PC-3 (cell line): ENCODE data around the gene ARVCF.

Source experiments
- EZH2 ChIP-seq: fragments of 300-600 bp; sonication (generic); IDR thresholded peaks from one replicate; pipeline ENCODE4 v1.6.1; 2017; ENCODE audit warnings: antibody characterized with exemption, mild to moderate bottlenecking, low read length; ENCODE audit not compliant: unreplicated experiment
- EZH2phosphoT487 ChIP-seq: fragments of 300-600 bp; sonication (generic); IDR thresholded peaks from 2 replicates; pipeline ENCODE4 v1.6.1; 2018; ENCODE audit warnings: mild to moderate bottlenecking, antibody characterized with exemption, low read length, borderline replicate concordance
- TF ChIP-seq, protein P1 (sequence below): fragments of 300-600 bp; sonication (generic); conservative IDR thresholded peaks from 2 replicates; pipeline ENCODE4 v1.5.1; 2017; ENCODE audit warnings: antibody characterized with exemption, low read depth, mild to moderate bottlenecking, low read length

DNA sequence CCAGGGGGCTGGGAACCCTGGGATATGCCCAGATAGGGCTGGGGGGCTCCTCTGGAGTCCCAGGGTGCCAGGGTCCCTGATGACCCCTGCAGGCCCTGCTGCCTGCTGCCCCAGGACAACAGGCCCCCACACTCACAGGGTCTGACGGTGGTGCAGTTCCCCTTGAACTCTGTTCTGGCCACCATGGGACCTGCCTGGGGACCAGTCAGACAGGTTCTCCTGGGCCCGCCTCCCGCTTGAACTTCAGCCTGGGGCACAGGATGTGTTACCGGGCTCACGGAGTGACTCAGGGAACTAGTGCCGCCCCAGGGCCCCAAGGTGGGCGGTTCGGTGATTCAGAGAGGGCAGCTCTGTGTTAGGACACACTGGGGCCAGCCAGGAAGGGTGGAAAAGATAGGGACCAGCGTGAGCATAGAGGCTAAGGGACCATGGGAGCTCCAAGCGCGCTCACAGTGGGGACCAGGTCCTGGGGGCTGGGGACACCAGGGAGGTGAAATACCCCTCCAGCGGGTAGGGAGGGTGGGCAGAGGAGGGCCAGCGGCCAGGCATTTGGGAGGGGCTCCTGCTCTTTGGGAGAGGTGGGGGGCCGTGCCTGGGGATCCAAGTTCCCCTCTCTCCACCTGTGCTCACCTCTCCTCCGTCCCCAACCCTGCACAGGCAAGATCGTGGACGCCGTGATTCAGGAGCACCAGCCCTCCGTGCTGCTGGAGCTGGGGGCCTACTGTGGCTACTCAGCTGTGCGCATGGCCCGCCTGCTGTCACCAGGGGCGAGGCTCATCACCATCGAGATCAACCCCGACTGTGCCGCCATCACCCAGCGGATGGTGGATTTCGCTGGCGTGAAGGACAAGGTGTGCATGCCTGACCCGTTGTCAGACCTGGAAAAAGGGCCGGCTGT is 53.5 kb downstream of the ARVCF start:
- TF ChIP-seq, protein P1, sequence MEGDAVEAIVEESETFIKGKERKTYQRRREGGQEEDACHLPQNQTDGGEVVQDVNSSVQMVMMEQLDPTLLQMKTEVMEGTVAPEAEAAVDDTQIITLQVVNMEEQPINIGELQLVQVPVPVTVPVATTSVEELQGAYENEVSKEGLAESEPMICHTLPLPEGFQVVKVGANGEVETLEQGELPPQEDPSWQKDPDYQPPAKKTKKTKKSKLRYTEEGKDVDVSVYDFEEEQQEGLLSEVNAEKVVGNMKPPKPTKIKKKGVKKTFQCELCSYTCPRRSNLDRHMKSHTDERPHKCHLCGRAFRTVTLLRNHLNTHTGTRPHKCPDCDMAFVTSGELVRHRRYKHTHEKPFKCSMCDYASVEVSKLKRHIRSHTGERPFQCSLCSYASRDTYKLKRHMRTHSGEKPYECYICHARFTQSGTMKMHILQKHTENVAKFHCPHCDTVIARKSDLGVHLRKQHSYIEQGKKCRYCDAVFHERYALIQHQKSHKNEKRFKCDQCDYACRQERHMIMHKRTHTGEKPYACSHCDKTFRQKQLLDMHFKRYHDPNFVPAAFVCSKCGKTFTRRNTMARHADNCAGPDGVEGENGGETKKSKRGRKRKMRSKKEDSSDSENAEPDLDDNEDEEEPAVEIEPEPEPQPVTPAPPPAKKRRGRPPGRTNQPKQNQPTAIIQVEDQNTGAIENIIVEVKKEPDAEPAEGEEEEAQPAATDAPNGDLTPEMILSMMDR, result no peak
- TF ChIP-seq EZH2, result no peak
- no peak for TF ChIP-seq EZH2phosphoT487
